Fibroblast of lung (primary cell): ENCODE data around the gene SLC10A1. TPM values are rescaled to one million over a fixed set of nuclear protein-coding genes. Genes with fewer than 3 reads are reported as not detected.

Experiments used
- DNase-seq, 2 donors: peaks; one replicate each; pipeline versions ENCODE4 v3.0.0 to v3.0.0-alpha.2; 2010; ENCODE audit warnings: low read depth in 2 of 2
- H2AFZ ChIP-seq: 2 replicates; pipeline ENCODE4 v1.5.1; 2012; ENCODE audit warnings: low read length, control low read depth, inconsistent platforms
- H3K27ac ChIP-seq: 2 replicates; pipeline ENCODE4 v1.5.1; 2011; ENCODE audit warnings: low read length, control low read depth; ENCODE audit not compliant: insufficient read depth
- H3K27me3 ChIP-seq: 2 replicates; pipeline ENCODE4 v1.5.1; 2011; ENCODE audit warnings: mild to moderate bottlenecking, low read length; ENCODE audit not compliant: control insufficient read depth, insufficient read depth
- H3K36me3 ChIP-seq: 2 replicates; pipeline ENCODE4 v1.5.1; 2011; ENCODE audit warnings: low read length; ENCODE audit not compliant: control insufficient read depth, insufficient read depth
- H3K4me1 ChIP-seq: 2 replicates; pipeline ENCODE4 v1.5.1; 2011; ENCODE audit warnings: low read length; ENCODE audit not compliant: control insufficient read depth, insufficient read depth; ENCODE audit errors: extremely low read depth
- H3K4me2 ChIP-seq: 2 replicates; pipeline ENCODE4 v1.5.1; 2011; ENCODE audit warnings: low read length, control low read depth; ENCODE audit not compliant: insufficient read depth; ENCODE audit errors: extremely low read depth
- H3K4me3 ChIP-seq, 4 experiments: fragments of 200-600 bp in 1 of 4; sonication (generic) in 1 of 4; replicated peaks in 1 of 4; 2 replicates each; pipeline ENCODE4 v1.5.1; 2011 to 2016; ENCODE audit warnings: low read length in 4 of 4, low read depth in 3 of 4, mild to moderate bottlenecking in 3 of 4, control low read depth in 2 of 4, inconsistent platforms in 1 of 4, mixed read lengths in 1 of 4; ENCODE audit not compliant: insufficient read depth in 1 of 4; ENCODE audit errors: control extremely low read depth in 1 of 4
- H3K79me2 ChIP-seq: 2 replicates; pipeline ENCODE4 v1.5.1; 2012; ENCODE audit warnings: mild to moderate bottlenecking, low read length, inconsistent platforms; ENCODE audit not compliant: control insufficient read depth, insufficient read depth
- H3K9ac ChIP-seq: 2 replicates; pipeline ENCODE4 v1.5.1; 2011; ENCODE audit warnings: mild to moderate bottlenecking, low read length, control low read depth; ENCODE audit not compliant: insufficient read depth
- H3K9me3 ChIP-seq: 2 replicates; pipeline ENCODE4 v1.5.1; 2012; ENCODE audit warnings: low read depth, low read length; ENCODE audit not compliant: control insufficient read depth, insufficient read depth
- H4K20me1 ChIP-seq: 2 replicates; pipeline ENCODE4 v1.5.1; 2011; ENCODE audit warnings: low read length; ENCODE audit not compliant: control insufficient read depth, insufficient read depth; ENCODE audit errors: extremely low read depth
- EZH2 ChIP-seq: IDR thresholded peaks from 2 replicates; pipeline ENCODE4 v1.5.1; 2012; ENCODE audit warnings: low read length, control low read depth, mild to moderate bottlenecking; ENCODE audit errors: missing control alignments
- polyA plus RNA-seq, 2 donors: library from polyadenylated mRNA; depleted of rRNA in 1 of 2; stranded (reverse) in 1 of 2; unstranded in 1 of 2; fragments of >200 nt; gene quantifications; 2 replicates each; pipeline ENCODE4 v1.2.1, GENCODE V29; 2011 to 2012; ENCODE audit warnings: missing spikeins in 1 of 2
- total RNA-seq: library from RNA; depleted of rRNA; stranded (reverse); fragments of >200 nt; gene quantifications from 2 replicates; pipeline ENCODE4 v1.2.1, GENCODE V29; 2014
- TF ChIP-seq, protein P1 (sequence below), 2 donors: IDR thresholded peaks in 1 of 2; conservative IDR thresholded peaks in 1 of 2; 1 replicate in 1 of 2; 2 replicates in 1 of 2; pipeline ENCODE4 v1.5.1; 2011 to 2012; ENCODE audit warnings: low read length in 2 of 2, control low read depth in 1 of 2, inconsistent platforms in 1 of 2, low read depth in 1 of 2, mild to moderate bottlenecking in 1 of 2

SLC10A1 gene
- total and polyA plus RNA-seq, 2 donors (not counting 1 experiment from before 2014, with no cell fraction given) = not detected

GRCh38 chr14:69756298-69756697 lies 40.7 kb downstream of the SLC10A1 start:
- Histone ChIP-seq H3K79me2 (no peaks in the 10 kb centered on the region), H3K9me3 (no peaks in the 10 kb centered on the region), H4K20me1 (no peaks in the 10 kb centered on the region), H3K27me3 (no peaks in the 10 kb centered on the region), H3K36me3 (no peaks in the 10 kb centered on the region), H3K27ac (no peak overlapping the region), H3K4me3 (no peak overlapping the region), H3K9ac (no peak overlapping the region), H3K4me1 (no peaks in the 10 kb centered on the region), H2AFZ (no peak overlapping the region), H3K4me2 (no peak overlapping the region)
- TF ChIP-seq, protein P1, sequence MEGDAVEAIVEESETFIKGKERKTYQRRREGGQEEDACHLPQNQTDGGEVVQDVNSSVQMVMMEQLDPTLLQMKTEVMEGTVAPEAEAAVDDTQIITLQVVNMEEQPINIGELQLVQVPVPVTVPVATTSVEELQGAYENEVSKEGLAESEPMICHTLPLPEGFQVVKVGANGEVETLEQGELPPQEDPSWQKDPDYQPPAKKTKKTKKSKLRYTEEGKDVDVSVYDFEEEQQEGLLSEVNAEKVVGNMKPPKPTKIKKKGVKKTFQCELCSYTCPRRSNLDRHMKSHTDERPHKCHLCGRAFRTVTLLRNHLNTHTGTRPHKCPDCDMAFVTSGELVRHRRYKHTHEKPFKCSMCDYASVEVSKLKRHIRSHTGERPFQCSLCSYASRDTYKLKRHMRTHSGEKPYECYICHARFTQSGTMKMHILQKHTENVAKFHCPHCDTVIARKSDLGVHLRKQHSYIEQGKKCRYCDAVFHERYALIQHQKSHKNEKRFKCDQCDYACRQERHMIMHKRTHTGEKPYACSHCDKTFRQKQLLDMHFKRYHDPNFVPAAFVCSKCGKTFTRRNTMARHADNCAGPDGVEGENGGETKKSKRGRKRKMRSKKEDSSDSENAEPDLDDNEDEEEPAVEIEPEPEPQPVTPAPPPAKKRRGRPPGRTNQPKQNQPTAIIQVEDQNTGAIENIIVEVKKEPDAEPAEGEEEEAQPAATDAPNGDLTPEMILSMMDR (conservative IDR thresholded peaks at IDR 0.05 in 1 of 2, IDR thresholded peaks at IDR 0.05 in 1 of 2; ENCODE audit: low read depth in 1 of 2, low read length in 2 of 2) = no peak
- no peak for TF ChIP-seq EZH2
- no peak for DNase-seq

- no peak for DNase-seq
Measured at GRCh38 chr14:69755784-69756183, 41.3 kb downstream of the SLC10A1 start.

GRCh38 chr14:69755296-69755695 lies 41.7 kb downstream of the SLC10A1 start:
- DNase-seq = no peak

More at GRCh38 chr14:69755784-69756183, 41.3 kb downstream of the SLC10A1 start:
- Histone ChIP-seq H3K27me3 (no peaks in the 10 kb centered on the region), H3K36me3 (no peaks in the 10 kb centered on the region), H3K27ac (no peak overlapping the region), H3K4me1 (no peaks in the 10 kb centered on the region), H3K79me2 (no peaks in the 10 kb centered on the region), H3K9me3 (no peaks in the 10 kb centered on the region), H4K20me1 (no peaks in the 10 kb centered on the region), H2AFZ (no peak overlapping the region), H3K4me2 (no peak overlapping the region), H3K4me3 (no peak overlapping the region), H3K9ac (no peak overlapping the region)
- TF ChIP-seq EZH2 = no peak
- TF ChIP-seq, protein P1 (conservative IDR thresholded peaks at IDR 0.05 in 1 of 2, IDR thresholded peaks at IDR 0.05 in 1 of 2; ENCODE audit: low read depth in 1 of 2, low read length in 2 of 2) = no peak

More at GRCh38 chr14:69755296-69755695, 41.7 kb downstream of the SLC10A1 start:
- no peaks in the 10 kb centered on the region for H3K79me2 ChIP-seq
- TF ChIP-seq, protein P1 (conservative IDR thresholded peaks at IDR 0.05 in 1 of 2, IDR thresholded peaks at IDR 0.05 in 1 of 2; ENCODE audit: low read depth in 1 of 2, low read length in 2 of 2) = no peak
- no peak for TF ChIP-seq EZH2
- H3K27ac ChIP-seq = no peak overlapping the region
- H2AFZ ChIP-seq = no peak overlapping the region
- no peaks in the 10 kb centered on the region for H3K27me3 ChIP-seq
- no peaks in the 10 kb centered on the region for H3K9me3 ChIP-seq
- no peaks in the 10 kb centered on the region for H3K36me3 ChIP-seq
- no peaks in the 10 kb centered on the region for H3K4me1 ChIP-seq
- no peak overlapping the region for H3K4me3 ChIP-seq
- no peaks in the 10 kb centered on the region for H4K20me1 ChIP-seq
- H3K9ac ChIP-seq = no peak overlapping the region
- no peak overlapping the region for H3K4me2 ChIP-seq
